Measurements from ENCODE around the gene USP35.

Gene USP35

DNA sequence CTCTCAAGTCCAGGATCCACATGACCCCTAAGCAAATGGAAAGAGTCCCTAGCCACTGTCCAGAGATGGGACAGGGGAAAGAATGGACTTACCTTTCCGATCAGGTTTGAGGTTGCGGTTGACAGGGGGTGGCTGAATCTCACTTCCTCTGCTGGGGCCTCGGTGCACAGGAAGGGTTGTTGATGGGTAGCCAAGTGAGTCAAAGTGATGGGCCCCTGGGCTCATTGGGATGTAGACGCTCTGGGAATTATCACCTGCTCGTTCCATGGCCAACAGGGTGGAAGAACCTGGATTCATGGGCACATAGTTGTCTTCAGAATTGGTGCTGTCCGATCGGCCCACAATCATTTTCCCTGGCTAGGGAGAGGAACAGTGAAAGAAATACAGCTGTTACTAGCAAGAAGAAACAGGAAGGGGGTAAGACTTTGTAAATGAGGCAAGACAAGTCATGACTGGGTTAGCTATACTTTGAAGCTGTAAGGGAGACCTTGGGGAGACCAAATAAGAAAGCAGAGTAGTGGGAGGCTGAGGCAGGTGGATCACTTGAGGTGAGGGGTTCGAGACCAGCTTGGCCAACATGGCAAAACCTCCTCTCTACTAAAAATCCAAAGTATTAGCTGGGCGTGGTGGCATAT lies 34.7 kb downstream of the USP35 start:
- Histone ChIP-seq H3K4me1 (ENCODE audit: control insufficient read depth, low read depth, low read length) (no peaks in the 10 kb centered on the region), H3K79me1 (ENCODE audit: low read length) (no peaks in the 10 kb centered on the region), H3K56ac (ENCODE audit: low read length) (no peak overlapping the region), H3K27ac (ENCODE audit: low read depth, low read length) (no peak overlapping the region), H3K36me3 (ENCODE audit: control insufficient read depth, insufficient read depth, low read length) (no peaks in the 10 kb centered on the region), H4K8ac (ENCODE audit: low read depth, low read length) (no peak overlapping the region), H3K4ac (ENCODE audit: low read depth, low read length) (no peak overlapping the region), H2BK120ac (ENCODE audit: low read depth, low read length) (no peak overlapping the region), H2AK5ac (ENCODE audit: low read length) (no peak overlapping the region), H3K9ac (ENCODE audit: low read length) (no peak overlapping the region), H3K4me3 (ENCODE audit: low read length) (no peak overlapping the region), H3K18ac (ENCODE audit: low read length) (no peak overlapping the region), H4K5ac (ENCODE audit: low read length) (no peak overlapping the region), H2BK5ac (ENCODE audit: low read length) (no peak overlapping the region), H3K27me3 (ENCODE audit: insufficient read depth, low read length, poor library complexity) (no peaks in the 10 kb centered on the region), H3K23ac (ENCODE audit: low read length) (no peak overlapping the region), H2BK15ac (replicated peaks; ENCODE audit: low read depth) (no peak overlapping the region), H3K4me2 (ENCODE audit: low read length) (no peak overlapping the region), H3K79me2 (ENCODE audit: control insufficient read depth, insufficient read depth, low read length) (no peaks in the 10 kb centered on the region)
- no peak for DNase-seq
- WGBS (ENCODE audit: extremely low coverage, insufficient coverage, low lambda C conversion rate): no CpG with 5 or more reads among the region's 9 CpGs

DNA sequence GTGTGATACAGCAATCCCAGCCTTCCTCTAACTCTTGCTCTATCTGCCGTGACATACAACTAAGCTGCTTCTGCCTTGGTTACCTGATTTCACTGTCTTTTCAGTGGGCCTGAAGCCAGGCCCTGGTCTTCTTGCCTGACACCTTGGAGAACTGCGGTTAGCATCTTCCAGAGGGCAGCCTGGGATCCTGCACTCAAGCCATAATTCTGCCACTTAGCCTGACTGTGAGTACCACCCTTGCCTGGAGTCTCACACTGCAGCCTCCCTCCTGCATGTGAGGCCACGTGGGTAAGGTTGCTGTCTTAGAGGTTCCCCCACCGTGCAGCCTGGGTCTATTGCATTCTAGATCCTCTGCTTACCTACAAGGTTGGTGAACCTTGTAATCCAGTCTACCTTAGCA lies 35.8 kb downstream of the USP35 start:
- Histone ChIP-seq H3K4me3 (ENCODE audit: low read length) (no peak overlapping the region), H3K27me3 (ENCODE audit: insufficient read depth, low read length, poor library complexity) (no peaks in the 10 kb centered on the region), H3K4me2 (ENCODE audit: low read length) (no peak overlapping the region), H3K36me3 (ENCODE audit: control insufficient read depth, insufficient read depth, low read length) (no peaks in the 10 kb centered on the region), H2BK120ac (ENCODE audit: low read depth, low read length) (no peak overlapping the region), H3K4ac (ENCODE audit: low read depth, low read length) (no peak overlapping the region), H3K4me1 (ENCODE audit: control insufficient read depth, low read depth, low read length) (no peaks in the 10 kb centered on the region), H4K5ac (ENCODE audit: low read length) (no peak overlapping the region), H4K8ac (ENCODE audit: low read depth, low read length) (no peak overlapping the region), H3K9ac (ENCODE audit: low read length) (no peak overlapping the region), H3K56ac (ENCODE audit: low read length) (no peak overlapping the region), H3K79me1 (ENCODE audit: low read length) (no peaks in the 10 kb centered on the region), H3K27ac (ENCODE audit: low read depth, low read length) (no peak overlapping the region), H2BK5ac (ENCODE audit: low read length) (no peak overlapping the region), H2BK15ac (replicated peaks; ENCODE audit: low read depth) (no peak overlapping the region), H2AK5ac (ENCODE audit: low read length) (no peak overlapping the region), H3K18ac (ENCODE audit: low read length) (no peak overlapping the region), H3K79me2 (ENCODE audit: control insufficient read depth, insufficient read depth, low read length) (no peaks in the 10 kb centered on the region), H3K23ac (ENCODE audit: low read length) (no peak overlapping the region)
- DNase-seq: no peak
- WGBS (ENCODE audit: extremely low coverage, insufficient coverage, low lambda C conversion rate): no CpG with 5 or more reads among the region's 4 CpGs

DNA sequence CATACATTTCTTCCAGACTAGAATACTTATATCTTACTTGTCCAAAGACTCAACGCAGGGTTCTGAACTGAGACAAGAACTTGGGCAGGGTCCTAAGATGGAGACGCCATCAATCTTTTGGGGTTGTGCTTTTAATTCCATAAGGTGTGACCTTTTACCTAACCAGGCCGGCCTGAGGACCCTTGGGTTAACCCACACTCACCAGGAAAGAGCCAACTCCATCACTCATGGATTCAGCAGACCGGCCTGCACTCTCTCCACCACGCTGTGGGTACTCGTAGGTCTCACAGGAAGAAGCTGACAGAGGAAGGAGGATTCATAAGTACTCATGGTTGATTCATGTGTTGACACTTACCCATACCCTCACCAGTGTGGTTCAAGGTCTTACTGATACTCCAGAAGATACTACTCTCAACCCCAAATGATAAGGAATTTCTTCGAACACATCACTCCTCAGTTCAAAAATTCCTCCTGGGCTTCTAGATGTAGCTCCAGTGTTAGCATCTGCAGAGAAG lies 36.2 kb downstream of the USP35 start:
- no peak overlapping the region for H3K23ac ChIP-seq (ENCODE audit: low read length)
- H3K4me1 ChIP-seq (ENCODE audit: control insufficient read depth, low read depth, low read length): no peaks in the 10 kb centered on the region
- no peak overlapping the region for H4K5ac ChIP-seq (ENCODE audit: low read length)
- H3K56ac ChIP-seq (ENCODE audit: low read length): no peak overlapping the region
- no peak overlapping the region for H3K4ac ChIP-seq (ENCODE audit: low read depth, low read length)
- no peak overlapping the region for H3K18ac ChIP-seq (ENCODE audit: low read length)
- no peak overlapping the region for H2BK5ac ChIP-seq (ENCODE audit: low read length)
- H2AK5ac ChIP-seq (ENCODE audit: low read length): no peak overlapping the region
- H3K27me3 ChIP-seq (ENCODE audit: insufficient read depth, low read length, poor library complexity): no peaks in the 10 kb centered on the region
- H2BK15ac ChIP-seq (replicated peaks; ENCODE audit: low read depth): no peak overlapping the region
- H3K79me1 ChIP-seq (ENCODE audit: low read length): no peaks in the 10 kb centered on the region
- H4K8ac ChIP-seq (ENCODE audit: low read depth, low read length): no peak overlapping the region
- DNase-seq: no peak
- H3K79me2 ChIP-seq (ENCODE audit: control insufficient read depth, insufficient read depth, low read length): no peaks in the 10 kb centered on the region
- H2BK120ac ChIP-seq (ENCODE audit: low read depth, low read length): no peak overlapping the region
- H3K9ac ChIP-seq (ENCODE audit: low read length): no peak overlapping the region
- H3K27ac ChIP-seq (ENCODE audit: low read depth, low read length): no peak overlapping the region
- no peaks in the 10 kb centered on the region for H3K36me3 ChIP-seq (ENCODE audit: control insufficient read depth, insufficient read depth, low read length)
- no peak overlapping the region for H3K4me3 ChIP-seq (ENCODE audit: low read length)
- no CpG with 5 or more reads among the region's 7 CpGs for WGBS (ENCODE audit: extremely low coverage, insufficient coverage, low lambda C conversion rate)
- H3K4me2 ChIP-seq (ENCODE audit: low read length): no peak overlapping the region

DNA sequence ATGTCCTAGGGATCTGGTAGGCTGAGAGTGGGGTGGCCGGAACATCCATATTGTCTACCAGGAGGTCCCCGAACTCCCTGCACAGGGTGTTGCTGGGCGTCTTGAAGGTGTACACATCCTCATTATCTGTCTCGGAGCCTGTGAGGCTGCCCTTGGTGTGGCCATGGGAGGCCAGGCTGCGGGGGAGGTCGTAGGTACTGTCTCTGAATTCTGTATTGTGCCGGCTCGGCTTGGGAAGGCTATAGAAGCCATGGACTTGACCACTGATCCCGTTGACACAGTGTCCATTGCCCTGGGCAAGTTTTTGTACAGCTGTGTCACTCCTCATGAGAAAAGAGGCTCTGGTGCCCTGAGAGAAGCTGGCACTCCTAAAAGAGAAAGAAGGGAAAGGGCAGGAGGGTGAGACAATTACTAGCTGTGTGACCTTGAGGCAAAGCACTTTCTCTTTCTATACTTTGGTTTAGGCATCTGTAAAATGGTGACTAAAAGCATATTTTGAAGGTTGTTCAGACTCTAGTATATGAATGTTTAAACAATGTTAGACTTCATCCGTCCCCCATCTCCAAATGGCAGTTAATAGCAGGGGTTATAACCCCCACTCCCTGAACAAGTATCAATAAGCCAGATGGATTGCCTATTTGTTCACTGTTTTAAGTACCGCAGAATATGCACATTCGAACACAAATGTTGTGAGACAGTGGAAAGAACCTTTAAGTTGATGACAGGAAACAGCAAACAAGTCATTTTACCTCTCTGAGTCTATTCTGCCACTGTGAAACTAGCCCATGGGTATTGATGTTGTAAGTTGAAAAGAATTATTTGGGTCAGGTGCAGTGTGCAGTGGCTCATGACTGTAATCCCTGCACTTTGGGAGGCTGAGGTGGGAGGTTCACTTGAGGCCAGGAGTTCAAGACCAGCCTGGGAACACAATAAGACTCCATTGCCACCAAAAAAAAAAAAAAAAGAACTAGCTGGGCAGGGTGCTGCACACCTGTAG lies 38.3 kb downstream of the USP35 start:
- no CpG with 5 or more reads among the region's 12 CpGs for WGBS (ENCODE audit: extremely low coverage, insufficient coverage, low lambda C conversion rate)
- DNase-seq: no peak
- Histone ChIP-seq H3K4me1 (ENCODE audit: control insufficient read depth, low read depth, low read length) (no peaks in the 10 kb centered on the region), H3K4ac (ENCODE audit: low read depth, low read length) (no peak overlapping the region), H3K4me2 (ENCODE audit: low read length) (no peak overlapping the region), H3K27me3 (ENCODE audit: insufficient read depth, low read length, poor library complexity) (no peaks in the 10 kb centered on the region), H2BK120ac (ENCODE audit: low read depth, low read length) (no peak overlapping the region), H3K36me3 (ENCODE audit: control insufficient read depth, insufficient read depth, low read length) (no peaks in the 10 kb centered on the region), H3K18ac (ENCODE audit: low read length) (no peak overlapping the region), H3K56ac (ENCODE audit: low read length) (no peak overlapping the region), H3K79me2 (ENCODE audit: control insufficient read depth, insufficient read depth, low read length) (no peaks in the 10 kb centered on the region), H4K8ac (ENCODE audit: low read depth, low read length) (no peak overlapping the region), H3K4me3 (ENCODE audit: low read length) (no peak overlapping the region), H2AK5ac (ENCODE audit: low read length) (no peak overlapping the region), H3K79me1 (ENCODE audit: low read length) (no peaks in the 10 kb centered on the region), H3K23ac (ENCODE audit: low read length) (no peak overlapping the region), H2BK5ac (ENCODE audit: low read length) (no peak overlapping the region), H3K9ac (ENCODE audit: low read length) (no peak overlapping the region), H4K5ac (ENCODE audit: low read length) (no peak overlapping the region), H3K27ac (ENCODE audit: low read depth, low read length) (no peak overlapping the region), H2BK15ac (replicated peaks; ENCODE audit: low read depth) (no peak overlapping the region)

DNA sequence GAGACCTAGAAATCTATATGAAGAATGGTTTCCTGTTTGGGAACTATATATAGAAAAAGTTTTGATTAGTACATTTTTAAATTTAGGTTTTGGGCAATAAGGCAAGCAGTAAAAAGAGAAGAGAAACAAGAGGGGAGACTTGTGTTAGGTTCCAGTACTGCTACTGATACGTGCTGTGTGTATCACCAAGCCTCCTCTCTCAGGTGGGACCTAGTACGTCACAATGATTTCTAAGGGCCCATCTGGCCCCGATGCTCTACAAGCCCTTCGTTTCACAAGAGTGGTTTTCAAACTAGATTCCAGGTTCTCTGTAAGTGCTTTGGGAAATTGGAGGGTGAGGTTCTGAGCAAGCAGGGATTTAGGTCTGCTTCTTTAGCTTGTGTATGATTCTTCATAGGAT lies 39.2 kb downstream of the USP35 start:
- Histone ChIP-seq H4K8ac (ENCODE audit: low read depth, low read length) (no peak overlapping the region), H3K4me1 (ENCODE audit: control insufficient read depth, low read depth, low read length) (no peaks in the 10 kb centered on the region), H3K4me2 (ENCODE audit: low read length) (no peak overlapping the region), H3K4ac (ENCODE audit: low read depth, low read length) (no peak overlapping the region), H2AK5ac (ENCODE audit: low read length) (no peak overlapping the region), H3K27me3 (ENCODE audit: insufficient read depth, low read length, poor library complexity) (no peaks in the 10 kb centered on the region), H4K5ac (ENCODE audit: low read length) (no peak overlapping the region), H3K18ac (ENCODE audit: low read length) (no peak overlapping the region), H3K79me1 (ENCODE audit: low read length) (no peaks in the 10 kb centered on the region), H3K79me2 (ENCODE audit: control insufficient read depth, insufficient read depth, low read length) (no peaks in the 10 kb centered on the region), H3K27ac (ENCODE audit: low read depth, low read length) (no peak overlapping the region), H2BK120ac (ENCODE audit: low read depth, low read length) (no peak overlapping the region), H3K56ac (ENCODE audit: low read length) (no peak overlapping the region), H2BK15ac (replicated peaks; ENCODE audit: low read depth) (no peak overlapping the region), H2BK5ac (ENCODE audit: low read length) (no peak overlapping the region), H3K23ac (ENCODE audit: low read length) (no peak overlapping the region), H3K36me3 (ENCODE audit: control insufficient read depth, insufficient read depth, low read length) (no peaks in the 10 kb centered on the region), H3K9ac (ENCODE audit: low read length) (no peak overlapping the region), H3K4me3 (ENCODE audit: low read length) (no peak overlapping the region)
- WGBS (ENCODE audit: extremely low coverage, insufficient coverage, low lambda C conversion rate): no CpG with 5 or more reads among the region's 4 CpGs
- no peak for DNase-seq

Measured in mesendoderm (in vitro differentiated cells).